ENCODE data around the gene CHMP6. TPM values are rescaled to one million over a fixed set of nuclear protein-coding genes. Genes with fewer than 3 reads are reported as not detected.

CHMP6 gene
- total RNA-seq, 2 experiments from 2014 or later = 30.3 to 31.6 TPM

DNA sequence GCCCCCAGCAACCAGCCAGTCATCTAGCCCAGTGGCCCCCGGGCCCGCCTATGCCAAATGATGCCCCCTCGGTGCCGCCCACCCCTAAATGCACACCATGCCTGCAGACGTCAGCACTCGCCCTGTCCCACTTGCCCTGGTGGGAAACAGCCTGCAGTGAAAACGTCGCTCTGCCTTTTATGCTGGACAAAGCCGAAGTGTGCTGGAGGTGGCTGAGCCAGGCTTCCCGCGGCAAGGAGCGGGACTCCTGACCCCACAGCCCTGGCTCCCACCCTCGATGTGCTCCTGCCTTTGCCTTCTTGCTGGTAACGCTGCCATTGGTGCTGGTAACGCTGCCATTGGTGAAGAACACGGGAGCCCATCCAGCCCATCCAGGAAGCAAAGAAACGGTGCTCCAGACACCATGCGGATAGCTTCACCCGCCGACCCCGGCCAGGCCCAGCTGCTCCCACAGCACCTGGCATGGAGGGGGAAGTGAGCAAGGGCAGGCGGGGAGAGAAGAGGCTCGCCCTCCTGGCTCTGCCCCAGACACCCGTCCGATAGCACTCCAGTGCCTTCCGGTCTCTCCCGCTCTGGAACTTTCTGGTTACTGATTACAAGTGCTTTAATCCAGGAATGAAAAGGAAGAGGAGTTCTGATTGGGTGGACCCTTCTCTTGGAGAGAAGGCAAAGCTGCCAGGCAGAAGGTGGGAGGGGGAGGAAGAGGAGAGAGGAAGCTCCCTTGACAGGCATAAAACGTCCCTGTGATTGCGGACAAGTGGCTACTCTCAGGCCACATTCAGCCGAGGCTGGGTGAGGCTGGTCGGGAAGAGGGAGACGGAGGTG, 39.3 kb downstream of the CHMP6 start:
- Mint-ChIP-seq H3K36me3 (ENCODE audit: low read depth) (no peaks in the 10 kb centered on the region), H3K4me1 (peaks cover 11% of the 10 kb centered on the region), H3K27me3 (peaks cover 40% of the 10 kb centered on the region), H3K27ac (no peak overlapping the region), H3K4me3 (no peak overlapping the region), H3K9me3 (peaks cover 4% of the 10 kb centered on the region)
- DNase-seq = no peak
- POLR2A ChIA-PET = interaction anchor here (0.7 to 1.2 kb wide), 2 partner anchors 13 to 35 kb away, joined by 3 read pairs; no protein-coding TSS in a partner anchor
- CTCF ChIA-PET = no interaction called here

DNA sequence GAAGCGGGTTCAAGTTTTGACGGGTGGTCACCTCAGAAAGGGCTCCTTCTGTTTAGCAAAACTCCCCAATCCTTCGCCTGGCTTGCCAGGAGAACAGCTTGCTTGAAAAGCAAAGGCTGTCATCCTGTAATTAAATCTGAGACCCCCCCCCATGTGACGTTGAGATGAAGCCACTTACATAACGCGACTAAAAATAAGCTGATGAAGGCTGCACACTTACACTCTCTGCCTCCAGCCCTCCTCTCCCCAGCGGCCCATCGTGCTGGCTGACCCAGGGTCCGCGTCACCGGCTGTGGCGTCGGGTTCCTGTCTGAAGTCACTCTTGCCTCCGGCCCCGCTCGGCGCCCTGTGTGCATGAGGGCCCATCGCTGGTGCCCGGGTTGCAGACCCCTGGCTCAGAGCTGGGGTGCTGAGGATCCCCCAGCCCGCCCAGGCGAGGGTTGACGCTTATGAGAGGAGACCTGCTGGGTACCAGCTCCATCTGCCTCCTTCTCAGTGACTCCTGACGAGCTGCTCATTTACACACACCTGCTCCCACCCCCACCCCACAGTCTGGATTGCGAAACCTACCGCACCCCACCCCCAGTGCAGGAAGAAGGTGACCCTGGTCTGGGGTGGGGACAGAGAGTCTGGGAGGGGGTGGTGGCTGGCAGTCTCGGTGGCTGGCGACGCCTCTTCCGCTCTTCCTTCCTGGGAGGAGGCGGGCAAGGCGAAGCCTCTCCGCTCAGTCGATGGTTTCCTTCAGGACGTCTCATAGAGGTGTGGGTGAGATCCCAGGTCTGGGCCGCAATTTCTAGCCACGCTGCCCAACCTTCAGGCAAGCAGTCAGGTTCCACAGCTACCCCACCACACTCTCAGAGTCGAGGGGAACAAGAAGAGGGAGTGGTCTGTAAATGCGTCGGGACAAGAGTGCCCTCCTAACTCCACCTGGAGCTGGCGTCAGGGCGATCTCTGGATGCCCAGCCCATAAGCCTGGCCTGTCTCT, 40.2 kb downstream of the CHMP6 start:
- peaks cover 41% of the 10 kb centered on the region for H3K27me3 Mint-ChIP-seq
- H3K4me1 Mint-ChIP-seq = peaks cover 13% of the 10 kb centered on the region
- H3K36me3 Mint-ChIP-seq (ENCODE audit: low read depth) = no peaks in the 10 kb centered on the region
- CTCF ChIA-PET = interaction anchor here (0.5 kb wide), 1 partner anchor 116 kb away, joined by 3 read pairs; no protein-coding TSS in a partner anchor
- H3K27ac Mint-ChIP-seq = no peak overlapping the region
- POLR2A ChIA-PET = interaction anchor here (1.2 kb wide), 1 partner anchor 14 kb away, joined by 3 read pairs; no protein-coding TSS in a partner anchor
- H3K9me3 Mint-ChIP-seq = peaks cover 2% of the 10 kb centered on the region
- DNase-seq = no peak
- no peak overlapping the region for H3K4me3 Mint-ChIP-seq

DNA sequence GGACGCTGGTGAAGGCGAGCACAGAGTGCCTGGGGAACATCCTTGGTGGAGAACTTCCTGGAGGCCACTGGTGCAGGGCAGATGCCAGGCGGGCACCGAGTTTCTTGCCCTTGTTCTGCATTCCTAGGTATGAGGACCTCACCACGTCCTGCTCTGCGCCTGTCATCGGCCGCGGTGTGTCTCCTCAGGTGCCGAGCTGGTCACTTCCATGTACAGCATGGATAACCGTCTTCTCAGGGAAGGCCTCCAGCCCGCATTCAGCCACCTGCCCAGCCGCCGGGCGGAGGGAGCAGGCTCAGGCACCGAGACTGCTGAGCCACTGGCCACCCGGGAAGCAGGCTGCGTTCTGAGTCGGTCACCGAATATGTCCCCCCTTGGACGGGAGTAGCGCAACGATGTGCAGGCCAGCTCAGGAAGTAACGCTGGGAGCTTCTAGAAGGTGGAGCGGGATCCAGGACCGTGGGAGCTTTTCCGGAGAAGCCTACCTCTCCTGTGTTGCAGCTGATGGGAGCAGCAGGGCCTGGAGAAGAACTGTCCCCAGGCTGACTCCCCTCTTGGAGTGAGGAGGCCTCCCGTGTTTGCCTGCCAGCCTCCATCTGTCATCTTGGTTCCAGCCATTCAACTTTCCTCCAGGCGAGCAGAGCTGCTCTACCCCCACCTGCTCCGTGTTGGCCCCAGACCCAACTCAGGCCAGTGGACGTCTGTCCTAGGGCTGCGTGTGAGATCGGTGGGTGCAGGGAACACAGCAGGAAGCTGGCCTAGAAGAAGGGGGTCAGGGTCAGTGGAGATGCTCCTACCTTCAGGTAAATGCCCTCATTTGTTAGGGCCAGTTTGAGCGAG, 41.2 kb downstream of the CHMP6 start:
- peak overlapping the region; percentile 37 for H3K4me3 Mint-ChIP-seq
- H3K4me1 Mint-ChIP-seq = peaks cover 13% of the 10 kb centered on the region
- no peak for DNase-seq
- no peaks in the 10 kb centered on the region for H3K9me3 Mint-ChIP-seq
- ChIA-PET POLR2A (interaction anchor here (0.5 to 3.6 kb wide), 2 partner anchors 14 to 171 kb away, joined by 3 to 17 read pairs; no protein-coding TSS in a partner anchor), CTCF (interaction anchor here (0.5 to 2.0 kb wide), 3 partner anchors 9 to 1461 kb away, joined by 3 to 5 read pairs (median 3); no protein-coding TSS in a partner anchor)
- H3K36me3 Mint-ChIP-seq (ENCODE audit: low read depth) = no peaks in the 10 kb centered on the region
- H3K27ac Mint-ChIP-seq = no peak overlapping the region
- peaks cover 44% of the 10 kb centered on the region for H3K27me3 Mint-ChIP-seq

DNA sequence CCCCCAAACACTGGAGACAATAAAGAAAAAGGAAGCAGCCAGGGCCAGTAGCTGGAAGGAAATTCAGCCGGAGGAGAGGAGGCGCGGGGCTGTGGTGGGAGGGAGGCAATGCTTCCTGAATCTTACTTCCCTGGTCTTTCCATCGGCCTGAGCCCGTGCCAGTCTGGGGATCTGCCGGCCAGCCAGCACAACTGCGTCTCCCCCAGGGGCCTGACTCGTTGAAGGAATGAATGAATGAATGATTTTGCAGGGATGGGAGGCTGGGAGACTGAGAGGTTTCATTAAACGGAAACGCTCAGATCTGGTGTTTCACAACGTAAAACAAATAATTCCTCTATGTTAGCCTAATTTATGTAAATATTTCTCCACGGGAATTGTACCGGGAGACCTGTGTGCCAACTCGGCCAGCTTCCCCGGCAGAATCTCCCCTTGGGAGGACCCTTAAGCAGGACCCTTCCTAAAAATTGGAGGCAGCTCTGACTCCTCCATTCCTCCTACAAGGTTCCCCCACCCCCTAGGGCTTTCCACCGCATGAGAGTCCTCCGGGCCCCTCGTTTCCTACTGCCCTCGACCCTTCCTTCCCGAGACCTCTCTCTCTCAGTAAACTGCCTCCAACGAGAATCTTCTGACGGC, 42.0 kb downstream of the CHMP6 start:
- ChIA-PET POLR2A (interaction anchor here (0.5 to 3.6 kb wide), 2 partner anchors 14 to 171 kb away, joined by 3 to 17 read pairs; no protein-coding TSS in a partner anchor), CTCF (interaction anchor here (1.1 to 2.0 kb wide), 2 partner anchors 10 to 37 kb away, joined by 3 to 5 read pairs; no protein-coding TSS in a partner anchor)
- Mint-ChIP-seq H3K4me3 (peak overlapping the region; percentile 47), H3K4me1 (peaks cover 13% of the 10 kb centered on the region), H3K27me3 (peaks cover 47% of the 10 kb centered on the region), H3K36me3 (ENCODE audit: low read depth) (no peaks in the 10 kb centered on the region), H3K27ac (no peak overlapping the region), H3K9me3 (no peaks in the 10 kb centered on the region)
- no peak for DNase-seq

DNA sequence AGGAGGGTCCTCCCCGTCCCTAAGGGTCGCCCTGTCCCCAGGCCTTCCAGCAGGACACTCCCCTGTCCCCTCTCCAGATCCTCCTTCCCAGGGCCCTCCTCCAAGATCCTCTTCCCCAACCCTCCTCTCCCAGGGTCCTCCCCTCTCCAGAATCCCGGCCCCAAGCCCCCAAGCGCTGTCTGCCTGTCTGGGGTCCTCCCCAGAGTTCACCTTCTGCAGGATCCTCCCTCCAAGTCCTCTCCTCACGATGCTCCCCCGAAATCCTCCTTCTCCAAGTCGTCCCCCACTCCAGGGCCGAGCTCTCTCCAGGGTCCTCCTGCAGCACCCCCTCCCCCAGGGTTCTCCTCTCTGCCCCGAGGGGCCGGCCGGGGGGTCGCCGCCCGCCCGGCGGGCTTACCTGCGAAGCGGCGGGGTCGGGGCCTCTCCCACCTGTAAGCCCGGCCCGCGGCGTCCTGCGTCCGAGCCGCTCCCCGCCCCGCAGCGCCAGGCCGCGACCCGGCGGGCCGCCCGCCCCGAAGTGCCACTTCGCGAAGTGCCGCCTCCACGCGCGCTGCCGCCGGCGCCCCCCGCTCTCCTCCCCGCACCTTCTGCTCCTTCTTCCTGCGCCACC, 42.6 kb downstream of the CHMP6 start:
- Mint-ChIP-seq H3K4me1 (peaks cover 13% of the 10 kb centered on the region), H3K4me3 (peak overlapping the region; percentile 47), H3K36me3 (ENCODE audit: low read depth) (no peaks in the 10 kb centered on the region), H3K27ac (no peak overlapping the region), H3K9me3 (no peaks in the 10 kb centered on the region), H3K27me3 (peaks cover 42% of the 10 kb centered on the region)
- POLR2A ChIA-PET = interaction anchor here (3.6 kb wide), 1 partner anchor 15 kb away, joined by 17 read pairs; no protein-coding TSS in a partner anchor
- CTCF ChIA-PET = interaction anchor here (2.0 kb wide), 1 partner anchor 11 kb away, joined by 5 read pairs; no protein-coding TSS in a partner anchor
- no peak for DNase-seq

DNA sequence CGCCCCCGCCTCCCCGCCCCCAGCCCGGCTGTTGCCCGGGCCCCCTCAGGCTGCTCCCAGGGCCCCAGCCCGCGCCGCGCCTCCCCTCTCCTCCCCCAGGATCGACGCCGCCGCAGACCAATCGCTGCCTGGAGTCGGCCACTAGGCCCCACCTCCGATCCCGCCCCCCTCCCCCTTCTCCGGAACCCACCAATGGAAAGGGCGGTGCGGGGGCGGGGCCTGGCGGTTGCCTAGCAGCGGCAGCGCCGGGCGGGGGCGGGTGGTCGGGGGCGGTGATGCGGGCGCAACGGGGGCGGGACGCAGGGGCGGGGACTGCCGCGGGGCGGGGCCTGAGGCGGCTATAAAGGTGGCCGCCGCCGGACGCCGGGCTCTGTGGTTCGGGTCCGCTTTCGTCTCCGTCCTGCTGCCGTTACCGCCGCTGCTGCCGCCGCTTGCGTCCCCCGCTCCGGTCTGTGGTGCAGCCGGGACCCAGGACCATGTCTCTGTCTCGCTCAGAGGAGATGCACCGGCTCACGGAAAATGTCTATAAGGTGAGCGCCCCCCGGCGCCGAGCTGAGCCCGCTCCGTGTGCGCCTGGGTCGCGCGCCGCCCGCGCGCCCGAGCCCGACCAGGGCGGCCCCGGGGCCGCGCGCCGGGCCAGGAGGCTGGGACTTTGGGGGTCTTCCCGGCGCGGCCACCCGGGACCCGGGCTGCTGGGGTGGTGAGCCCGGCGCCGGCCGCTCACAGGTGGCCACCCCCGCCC, 43.3 kb downstream of the CHMP6 start, which contains the start of gene BAIAP2:
TSS of gene BAIAP2 (plus strand) at position 373 of the 742 bp plus-strand sequence. CDS start at position 477, 104 bp downstream.
- no peaks in the 10 kb centered on the region for H3K36me3 Mint-ChIP-seq (ENCODE audit: low read depth)
- no peaks in the 10 kb centered on the region for H3K9me3 Mint-ChIP-seq
- ChIA-PET CTCF (interaction anchor here (2.0 kb wide), 1 partner anchor 11 kb away, joined by 5 read pairs; no protein-coding TSS in a partner anchor), POLR2A (interaction anchor here (3.6 kb wide), 1 partner anchor 16 kb away, joined by 17 read pairs; no protein-coding TSS in a partner anchor)
- peak; percentile 95 for DNase-seq
- no peak within 1 kb of the TSS for H3K27ac Mint-ChIP-seq
- H3K4me1 Mint-ChIP-seq = peaks cover 13% of the 10 kb centered on the region
- H3K4me3 Mint-ChIP-seq = peak within 1 kb of the TSS; percentile 80
- H3K27me3 Mint-ChIP-seq = peaks cover 42% of the 10 kb centered on the region

DNA sequence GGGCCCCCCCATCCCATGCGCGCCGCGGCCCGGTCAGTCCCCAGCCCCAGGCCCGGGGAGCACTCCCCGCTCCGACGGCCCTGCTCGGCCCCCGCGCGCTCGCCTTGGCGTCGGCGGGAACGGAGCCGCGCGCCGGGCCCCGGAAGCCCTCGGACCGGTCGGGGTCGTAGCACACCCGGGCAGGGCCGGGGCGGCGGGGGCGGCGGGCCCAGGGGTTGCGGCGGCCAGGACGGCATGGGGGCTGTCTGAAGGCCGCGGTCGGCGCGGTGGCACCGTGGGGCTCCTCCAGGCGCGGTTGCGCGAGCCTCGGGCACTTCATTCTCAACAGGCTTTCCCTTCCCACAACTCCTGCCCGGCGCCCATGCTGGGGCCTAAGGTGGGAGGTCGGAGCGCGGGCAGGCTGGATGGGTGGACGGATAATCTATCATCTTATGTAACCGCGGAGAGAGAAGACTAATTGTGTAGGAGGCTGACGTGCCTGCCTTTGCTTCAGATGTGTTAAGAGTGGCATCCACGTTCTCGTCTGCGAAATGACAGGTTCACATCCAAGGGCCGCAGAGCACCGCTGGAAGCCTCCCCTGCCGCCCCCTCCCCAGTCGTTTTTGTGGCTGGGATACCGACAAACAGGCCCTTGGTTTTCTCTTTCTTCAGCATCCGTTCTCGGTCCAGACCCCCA, 44.0 kb downstream of the CHMP6 start:
- Mint-ChIP-seq H3K9me3 (no peaks in the 10 kb centered on the region), H3K4me1 (peaks cover 13% of the 10 kb centered on the region), H3K4me3 (peak overlapping the region; percentile 64), H3K36me3 (ENCODE audit: low read depth) (no peaks in the 10 kb centered on the region), H3K27me3 (peaks cover 42% of the 10 kb centered on the region), H3K27ac (no peak overlapping the region)
- no peak for DNase-seq
- POLR2A ChIA-PET = interaction anchor here (3.6 kb wide), 1 partner anchor 16 kb away, joined by 17 read pairs; no protein-coding TSS in a partner anchor
- CTCF ChIA-PET = interaction anchor here (0.6 kb wide), 1 partner anchor 264 kb away, joined by 4 read pairs; no protein-coding TSS in a partner anchor

DNA sequence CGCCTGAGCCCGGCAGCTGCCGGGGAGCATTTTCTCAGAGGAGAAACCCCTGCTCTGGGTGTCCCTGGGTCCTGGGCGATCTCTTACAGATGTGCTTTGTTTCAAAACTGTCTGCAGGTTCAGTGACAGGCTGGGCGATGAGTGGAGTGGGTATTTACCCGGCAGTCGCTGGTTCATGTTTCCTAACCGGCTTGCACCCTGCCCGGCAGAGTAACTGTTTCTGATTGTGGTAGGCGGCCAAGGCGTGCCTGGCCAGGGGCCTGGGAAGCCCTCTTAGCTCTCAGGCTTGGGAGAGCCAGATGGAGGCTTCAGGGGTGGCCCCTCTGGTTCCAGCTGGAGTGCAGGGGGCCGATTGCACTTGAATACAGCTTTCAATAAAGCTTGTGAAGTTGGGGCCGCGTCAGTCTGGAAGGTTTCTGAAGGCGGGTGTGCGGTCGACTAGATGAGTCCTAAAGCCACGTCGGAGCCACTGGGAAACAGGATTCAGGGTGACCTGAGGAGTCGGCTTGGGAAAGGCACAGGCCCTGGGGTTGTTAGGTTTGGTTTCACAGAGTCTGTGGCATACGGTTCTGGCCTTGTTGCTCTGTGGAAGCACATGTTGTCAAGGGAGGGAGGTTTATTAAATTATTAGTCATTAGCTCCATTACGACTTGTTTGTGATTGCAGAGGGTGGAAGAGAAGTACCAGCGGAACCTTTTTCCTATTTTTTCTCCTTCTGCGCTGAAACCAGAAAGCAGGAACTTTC, 44.7 kb downstream of the CHMP6 start:
- H3K9me3 Mint-ChIP-seq = no peaks in the 10 kb centered on the region
- H3K4me3 Mint-ChIP-seq = peak overlapping the region; percentile 64
- no peak overlapping the region for H3K27ac Mint-ChIP-seq
- peaks cover 13% of the 10 kb centered on the region for H3K4me1 Mint-ChIP-seq
- no peak for DNase-seq
- ChIA-PET POLR2A (interaction anchor here (3.6 kb wide), 1 partner anchor 17 kb away, joined by 17 read pairs; no protein-coding TSS in a partner anchor), CTCF (interaction anchor here (0.6 to 2.0 kb wide), 3 partner anchors 13 to 263 kb away, joined by 4 to 10 read pairs (median 4); no protein-coding TSS in a partner anchor)
- H3K36me3 Mint-ChIP-seq (ENCODE audit: low read depth) = no peaks in the 10 kb centered on the region
- H3K27me3 Mint-ChIP-seq = peaks cover 42% of the 10 kb centered on the region

DNA sequence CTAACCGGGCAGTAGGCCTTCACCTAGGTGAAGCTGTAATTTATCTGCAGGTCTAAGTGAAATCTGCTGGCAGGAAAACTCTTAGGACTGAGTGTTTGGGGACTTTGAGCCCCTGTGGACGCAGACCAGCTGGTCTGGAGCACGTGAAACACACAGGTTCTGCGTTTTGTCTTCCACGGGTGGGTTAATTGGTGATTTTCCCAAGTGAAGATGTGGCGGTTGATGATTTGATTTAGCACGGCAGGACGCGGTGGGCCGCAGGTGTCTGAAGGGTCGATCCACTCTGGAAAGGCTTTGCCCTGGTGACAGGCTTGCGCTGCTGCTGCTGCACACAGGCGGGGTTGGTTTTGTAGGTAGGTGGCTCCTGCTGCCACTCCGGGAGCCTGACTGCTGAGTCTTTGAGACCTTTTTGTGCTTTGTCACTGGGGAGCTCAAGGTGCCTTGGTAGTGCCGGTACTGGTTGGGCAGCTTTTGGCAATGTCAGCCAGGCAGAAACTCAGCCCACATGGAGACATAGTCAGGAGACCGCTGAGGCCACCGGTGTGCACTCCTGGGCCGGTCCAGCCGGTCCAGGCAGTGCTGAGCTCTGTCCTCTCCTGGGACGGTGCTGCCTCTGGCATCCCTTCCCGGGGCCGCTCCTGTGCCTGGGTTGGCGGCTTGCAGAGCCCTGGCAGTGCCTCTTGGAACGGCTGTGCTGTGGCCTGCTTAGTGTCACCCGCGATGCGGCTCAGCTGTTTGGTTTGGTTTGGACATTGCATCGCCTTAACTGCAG, 45.6 kb downstream of the CHMP6 start:
- ChIA-PET POLR2A (interaction anchor here (1.1 kb wide), 1 partner anchor 13 kb away, joined by 3 read pairs; no protein-coding TSS in a partner anchor), CTCF (interaction anchor here (0.9 to 2.0 kb wide), 2 partner anchors 13 to 18 kb away, joined by 4 to 10 read pairs; no protein-coding TSS in a partner anchor)

More for the DNA sequence above, 45.6 kb downstream of the CHMP6 start:
- Mint-ChIP-seq H3K27me3 (peaks cover 42% of the 10 kb centered on the region), H3K27ac (no peak overlapping the region), H3K36me3 (ENCODE audit: low read depth) (no peaks in the 10 kb centered on the region), H3K4me1 (peaks cover 13% of the 10 kb centered on the region), H3K4me3 (no peak overlapping the region), H3K9me3 (no peaks in the 10 kb centered on the region)
- no peak for DNase-seq
